Measurements from ENCODE around the gene PYCARD.
"Not testable (repeated sequence)": the region's sequence is repeated elsewhere in the genome, so short reads cannot be mapped to it uniquely, and the experiment has no call there.

Gene PYCARD

DNA sequence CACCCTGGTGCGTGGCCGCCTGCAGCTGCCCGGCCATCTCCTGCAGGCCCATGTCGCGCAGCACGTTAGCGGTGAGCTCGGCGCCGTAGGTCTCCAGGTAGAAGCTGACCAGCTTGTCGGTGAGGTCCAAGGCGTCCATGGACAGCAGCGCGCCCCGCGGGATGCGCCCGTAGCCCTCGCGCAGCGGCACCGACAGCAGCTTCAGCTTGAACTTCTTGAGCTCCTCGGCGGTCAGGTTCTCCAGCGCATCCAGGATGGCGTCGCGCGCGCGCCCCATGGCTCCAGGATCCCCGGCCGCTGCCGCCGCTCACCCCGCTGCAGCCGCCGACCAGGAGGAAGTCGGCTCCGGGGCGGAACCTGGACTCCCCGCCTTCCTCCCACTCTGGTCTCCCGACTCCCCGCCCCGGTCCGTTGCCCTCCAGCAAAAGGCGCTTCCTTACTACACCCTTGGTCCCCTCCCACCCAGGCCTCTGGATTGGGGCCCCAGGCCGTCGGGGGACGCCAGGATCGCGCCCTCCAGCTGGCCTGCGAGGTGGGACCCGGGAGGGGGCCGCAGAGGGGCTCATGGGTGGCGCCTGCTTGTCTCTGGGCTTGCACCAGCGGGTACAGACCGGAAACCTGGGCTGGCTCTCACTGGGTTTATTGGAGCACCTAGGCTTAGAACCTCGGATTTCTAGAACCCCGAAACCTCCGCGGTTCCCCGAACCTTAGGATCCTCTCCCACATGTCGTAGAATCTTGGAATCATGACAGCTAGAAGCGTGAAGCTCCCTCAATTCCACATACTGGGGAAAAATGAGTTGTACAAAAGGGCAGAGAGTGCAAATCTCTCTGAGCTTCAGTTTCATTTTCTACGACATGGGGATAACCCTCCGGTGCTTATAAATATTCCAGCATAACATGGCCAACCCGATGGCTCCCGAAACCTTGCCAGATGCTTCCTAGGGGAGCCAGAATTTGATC, at the start of gene PYCARD:
Gene PYCARD (minus strand): TSS at position 347 of the 962 bp plus-strand sequence. CDS start 70 bp downstream, at position 277.
- peak within 1 kb of the TSS; percentile 79 for H3K4me3 ChIP-seq (ENCODE audit: low read depth, low read length)

DNA sequence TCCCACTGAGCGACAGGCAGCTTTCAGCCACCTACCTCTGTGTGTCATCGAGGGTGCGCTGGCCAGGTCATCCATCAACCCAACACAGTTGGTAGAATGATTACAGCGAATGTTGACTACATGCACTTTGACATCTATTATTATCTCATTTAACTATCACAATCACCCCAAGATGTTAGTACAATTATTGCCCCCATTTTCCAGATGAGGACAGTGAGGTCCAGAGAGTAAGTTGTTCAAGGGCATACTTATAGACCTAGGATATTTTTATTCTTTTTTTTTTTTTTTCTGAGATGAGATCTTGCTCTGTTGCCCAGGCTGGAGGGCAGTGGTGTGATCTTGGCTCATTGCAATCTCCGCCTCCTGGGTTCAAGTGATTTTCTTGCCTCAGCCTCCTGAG, 48.9 kb upstream of the PYCARD start:
- H3K4me3 ChIP-seq (ENCODE audit: low read depth, low read length) = no peak overlapping the region

DNA sequence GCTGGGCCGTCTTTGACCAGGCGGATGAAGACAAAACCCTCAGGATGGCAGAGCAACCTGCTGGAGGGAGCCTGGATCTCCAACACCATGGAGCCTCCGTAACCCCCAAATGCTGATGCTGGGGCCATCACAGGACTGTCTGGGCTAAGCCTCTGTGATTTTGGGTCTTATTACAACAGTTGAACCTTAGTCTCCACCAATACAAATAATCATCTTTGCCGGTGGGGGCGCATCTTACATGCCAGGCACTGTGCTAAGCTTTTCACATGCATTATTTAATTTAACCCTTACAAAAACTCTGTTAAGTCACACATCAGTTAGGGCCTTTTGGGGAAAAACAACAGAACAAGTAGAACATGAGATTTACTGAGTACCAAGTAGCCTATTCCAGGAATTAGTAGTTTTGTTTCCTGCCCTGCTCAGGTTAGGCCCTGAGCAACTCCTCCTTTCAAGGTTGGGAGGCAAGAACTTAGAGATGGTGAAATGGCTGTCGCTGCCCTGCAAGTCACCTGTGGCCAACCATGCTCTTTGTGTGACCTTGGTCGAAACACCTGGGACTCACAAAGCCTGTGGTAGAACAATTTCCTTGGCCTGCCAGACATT, 48.3 kb upstream of the PYCARD start:
- H3K4me3 ChIP-seq (ENCODE audit: low read depth, low read length) = no peak overlapping the region

DNA sequence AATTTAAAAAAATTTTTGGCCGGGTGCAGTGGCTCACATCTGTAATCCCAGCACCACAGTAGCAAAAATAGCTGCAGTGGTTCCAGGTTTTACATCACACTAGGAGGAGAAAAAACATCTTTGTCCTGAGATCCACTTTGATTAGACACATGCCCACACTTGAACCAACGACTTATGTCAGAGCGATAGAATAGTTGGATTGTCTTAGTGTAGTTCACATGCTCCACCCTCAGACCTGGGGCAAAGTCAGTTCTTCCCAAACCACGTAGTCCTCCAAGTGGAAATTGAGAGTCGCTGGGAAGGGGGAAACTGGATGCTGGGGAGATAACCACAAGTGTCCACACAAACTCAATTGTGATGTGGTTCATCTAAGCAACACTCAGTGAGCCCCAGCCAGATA, 45.8 kb upstream of the PYCARD start:
- H3K4me3 ChIP-seq (ENCODE audit: low read depth, low read length) = no peak overlapping the region

DNA sequence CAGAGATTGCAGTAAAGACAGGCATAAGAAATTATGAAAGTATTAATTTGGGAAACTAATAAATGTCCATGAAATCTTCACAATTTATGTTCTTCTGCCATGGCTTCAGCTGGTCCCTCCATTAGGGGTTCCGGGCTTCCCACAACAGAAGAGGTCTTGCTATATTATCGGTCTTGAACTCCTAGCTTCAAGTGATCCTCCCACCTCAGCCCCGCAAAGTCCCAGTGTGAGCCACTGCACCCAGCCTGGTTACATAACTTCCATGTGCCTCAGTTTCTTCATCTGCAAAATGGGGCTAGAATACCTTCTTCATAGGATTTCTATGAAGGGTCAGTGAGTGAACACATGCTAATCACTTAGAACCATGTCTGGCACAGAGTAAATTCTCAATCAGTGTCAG, 43.7 kb upstream of the PYCARD start:
- no peak overlapping the region for H3K4me3 ChIP-seq (ENCODE audit: low read depth, low read length)

DNA sequence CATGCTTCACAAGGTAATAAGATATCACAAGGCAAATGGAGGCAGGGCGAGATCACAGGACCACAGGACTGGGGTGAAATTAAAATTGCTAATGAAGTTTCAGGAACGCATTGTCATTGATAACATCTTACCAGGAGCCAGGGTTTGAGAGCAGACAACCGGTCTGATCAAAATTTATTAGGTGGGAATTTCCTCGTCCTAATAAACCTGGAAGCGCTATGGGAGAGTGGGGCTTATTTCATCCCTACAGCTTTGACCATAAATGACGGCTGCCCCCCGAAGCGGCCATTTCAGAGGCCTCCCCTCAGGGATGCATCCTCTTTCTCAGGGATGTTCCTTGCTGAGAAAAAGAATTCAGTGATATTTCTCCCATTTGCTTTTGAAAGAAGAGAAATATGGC, 43.0 kb upstream of the PYCARD start:
- H3K4me3 ChIP-seq (ENCODE audit: low read depth, low read length) = not testable (repeated sequence)

DNA sequence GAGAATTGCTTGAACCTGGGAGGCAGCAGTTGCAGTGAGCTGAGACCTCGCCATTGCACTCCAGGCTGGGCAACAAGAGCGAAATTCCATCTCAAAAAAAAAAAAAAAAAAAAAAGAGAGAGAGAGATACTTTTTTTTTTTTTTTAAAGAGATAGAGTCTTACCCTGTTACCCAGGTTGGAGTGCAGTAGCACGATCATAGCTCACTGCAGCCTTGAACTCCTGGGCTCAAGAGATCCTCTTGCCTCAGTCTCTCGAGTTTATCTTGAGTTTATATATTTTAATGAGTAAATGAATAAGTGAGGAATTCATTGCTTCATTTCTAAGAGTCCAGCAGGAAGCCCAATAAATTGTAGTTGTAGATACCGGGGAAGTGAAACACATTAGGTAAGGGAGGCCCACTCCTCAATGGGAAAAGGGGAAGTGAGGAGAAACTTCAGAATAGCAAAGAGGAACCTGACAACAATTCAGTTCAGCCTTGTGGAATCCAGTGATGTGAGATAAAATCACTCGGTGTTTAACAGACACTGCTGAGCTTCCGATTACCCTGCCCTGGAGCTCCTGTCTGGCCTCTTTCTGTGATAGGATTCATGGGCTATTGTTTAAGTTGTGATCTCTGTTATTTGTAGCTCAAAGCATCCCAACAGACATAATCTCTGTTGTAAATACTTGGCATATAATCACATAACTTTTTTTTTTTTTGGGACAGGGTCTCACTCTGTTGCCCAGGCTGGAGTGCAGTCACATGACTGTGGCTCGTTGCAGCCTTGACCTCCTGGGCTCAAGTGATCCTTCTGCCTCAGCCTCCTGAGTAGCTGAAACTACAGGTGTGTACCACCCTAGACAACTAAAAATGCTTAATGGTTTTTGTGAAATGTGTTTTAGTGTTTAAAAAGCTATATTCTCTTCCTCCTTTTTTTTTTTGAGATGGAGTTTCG, 41.4 kb upstream of the PYCARD start:
- no peak overlapping the region for H3K4me3 ChIP-seq (ENCODE audit: low read depth, low read length)

DNA sequence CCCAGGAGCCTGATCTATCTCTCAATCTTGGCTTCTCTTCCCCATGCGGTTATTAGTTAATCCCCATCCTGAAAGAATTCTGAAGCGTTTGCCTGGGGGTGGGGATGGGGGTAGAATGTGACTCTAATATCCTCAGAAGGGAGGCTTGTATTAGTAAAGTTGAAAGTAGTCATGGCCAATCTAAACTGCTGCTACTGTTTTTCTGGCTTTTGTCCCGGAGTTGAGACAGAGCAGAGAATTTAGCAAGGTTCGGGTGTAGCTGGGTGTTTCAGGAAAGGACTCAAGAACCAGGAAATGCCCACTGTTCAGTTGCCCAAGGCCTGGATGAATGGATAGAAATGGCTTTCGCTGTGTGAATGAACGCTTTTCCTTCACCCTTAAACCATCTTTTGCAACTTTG, 39.6 kb upstream of the PYCARD start:
- no peak overlapping the region for H3K4me3 ChIP-seq (ENCODE audit: low read depth, low read length)

DNA sequence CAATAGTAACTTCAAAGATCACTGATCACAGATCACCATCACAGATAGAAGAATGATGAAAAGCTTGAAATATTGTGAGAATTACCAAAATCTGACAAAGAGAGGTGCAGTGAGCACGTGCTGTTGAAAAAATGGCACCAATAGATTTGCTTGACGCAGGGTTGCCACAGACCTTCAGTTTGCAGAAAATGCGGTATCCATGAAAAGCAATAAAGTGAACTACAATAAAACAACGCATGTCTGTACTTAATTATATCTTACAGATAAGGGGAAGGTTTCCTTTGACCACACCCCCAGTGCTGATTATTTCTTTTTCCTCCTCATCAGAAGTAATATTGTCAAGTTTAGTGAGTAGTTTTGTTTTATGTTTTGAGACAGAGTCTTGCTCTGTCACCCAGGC, 35.5 kb upstream of the PYCARD start:
- H3K4me3 ChIP-seq (ENCODE audit: low read depth, low read length) = no peak overlapping the region

DNA sequence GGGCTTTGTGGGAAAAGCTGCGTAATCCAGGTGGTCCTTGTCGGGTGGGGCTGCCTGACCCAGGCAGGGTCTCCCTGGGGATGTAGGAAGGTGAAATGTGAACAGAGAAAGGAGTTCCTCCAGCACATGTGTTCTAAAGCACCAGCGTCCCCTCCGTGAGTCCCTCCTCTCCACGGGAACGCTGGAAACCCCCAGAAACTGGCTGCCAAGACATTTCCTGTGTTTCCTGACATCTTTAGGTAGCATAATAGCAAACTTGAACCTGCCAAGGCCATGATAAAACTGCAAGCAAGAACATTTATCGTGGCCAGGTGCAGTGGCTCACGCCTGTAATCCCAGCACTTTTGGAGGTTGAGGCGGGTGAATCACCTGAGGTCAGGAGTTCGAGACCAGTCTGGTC, 26.9 kb upstream of the PYCARD start:
- H3K4me3 ChIP-seq (ENCODE audit: low read depth, low read length) = no peak overlapping the region

DNA sequence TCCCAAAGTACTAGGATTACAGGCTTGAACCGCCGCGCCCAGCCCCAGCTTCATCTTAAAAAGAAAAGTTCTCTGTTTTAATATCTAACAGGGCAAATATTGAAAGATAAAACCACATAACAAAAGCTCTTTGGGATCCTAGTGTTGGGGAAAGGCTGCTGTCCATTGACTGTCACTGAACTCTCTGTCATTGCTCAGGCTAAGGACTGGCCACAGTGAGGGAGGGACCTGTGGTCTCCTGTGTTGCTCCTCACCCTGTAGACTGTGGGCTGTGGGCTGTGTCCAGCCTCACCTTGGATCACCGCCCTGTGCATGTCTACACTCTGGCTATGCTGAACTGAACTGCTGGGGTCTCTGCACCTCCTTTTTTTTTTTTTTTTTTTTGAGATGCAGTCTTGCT, 25.6 kb upstream of the PYCARD start:
- H3K4me3 ChIP-seq (ENCODE audit: low read depth, low read length) = no peak overlapping the region

DNA sequence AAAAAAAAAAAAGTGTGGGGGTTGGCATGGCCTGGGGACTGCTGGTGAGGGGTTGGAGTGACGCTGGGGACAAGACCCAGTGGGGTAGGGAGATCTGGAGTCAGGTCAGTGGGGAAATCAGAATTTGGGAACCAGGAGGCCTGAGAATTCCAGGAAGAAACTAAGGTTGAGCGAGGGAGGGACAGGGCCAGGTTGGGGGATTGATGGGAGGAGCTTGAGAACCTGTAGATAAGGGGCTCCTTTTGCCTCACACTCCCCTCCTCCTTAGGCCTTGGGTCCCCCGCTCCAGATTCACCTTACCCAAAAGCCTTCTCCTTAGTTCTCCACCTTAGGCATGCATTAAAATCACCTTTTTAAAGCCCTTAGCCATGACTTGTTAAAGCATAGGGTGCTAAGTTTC, 22.6 kb upstream of the PYCARD start:
- no peak overlapping the region for H3K4me3 ChIP-seq (ENCODE audit: low read depth, low read length)

DNA sequence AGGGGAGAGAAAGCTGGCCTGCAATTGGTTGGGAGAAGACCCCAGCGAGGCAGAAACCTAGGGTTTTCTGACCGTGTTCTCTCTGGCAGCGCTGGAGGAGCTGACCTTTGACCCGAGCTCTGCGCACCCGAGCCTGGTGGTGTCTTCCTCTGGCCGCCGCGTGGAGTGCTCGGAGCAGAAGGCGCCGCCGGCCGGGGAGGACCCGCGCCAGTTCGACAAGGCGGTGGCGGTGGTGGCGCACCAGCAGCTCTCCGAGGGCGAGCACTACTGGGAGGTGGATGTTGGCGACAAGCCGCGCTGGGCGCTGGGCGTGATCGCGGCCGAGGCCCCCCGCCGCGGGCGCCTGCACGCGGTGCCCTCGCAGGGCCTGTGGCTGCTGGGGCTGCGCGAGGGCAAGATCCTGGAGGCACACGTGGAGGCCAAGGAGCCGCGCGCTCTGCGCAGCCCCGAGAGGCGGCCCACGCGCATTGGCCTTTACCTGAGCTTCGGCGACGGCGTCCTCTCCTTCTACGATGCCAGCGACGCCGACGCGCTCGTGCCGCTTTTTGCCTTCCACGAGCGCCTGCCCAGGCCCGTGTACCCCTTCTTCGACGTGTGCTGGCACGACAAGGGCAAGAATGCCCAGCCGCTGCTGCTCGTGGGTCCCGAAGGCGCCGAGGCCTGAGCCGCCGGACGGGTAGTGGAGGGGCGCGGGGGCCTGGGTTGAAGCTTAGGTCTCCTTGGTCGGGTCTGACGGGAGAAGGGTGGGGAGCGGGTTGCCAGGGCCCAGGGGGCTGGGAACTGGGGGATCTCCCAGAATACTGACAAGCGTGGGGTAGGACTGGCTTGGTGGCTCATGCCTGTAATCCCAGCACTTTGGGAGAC, 21.8 kb upstream of the PYCARD start:
- H3K4me3 ChIP-seq (ENCODE audit: low read depth, low read length) = no peak overlapping the region

DNA sequence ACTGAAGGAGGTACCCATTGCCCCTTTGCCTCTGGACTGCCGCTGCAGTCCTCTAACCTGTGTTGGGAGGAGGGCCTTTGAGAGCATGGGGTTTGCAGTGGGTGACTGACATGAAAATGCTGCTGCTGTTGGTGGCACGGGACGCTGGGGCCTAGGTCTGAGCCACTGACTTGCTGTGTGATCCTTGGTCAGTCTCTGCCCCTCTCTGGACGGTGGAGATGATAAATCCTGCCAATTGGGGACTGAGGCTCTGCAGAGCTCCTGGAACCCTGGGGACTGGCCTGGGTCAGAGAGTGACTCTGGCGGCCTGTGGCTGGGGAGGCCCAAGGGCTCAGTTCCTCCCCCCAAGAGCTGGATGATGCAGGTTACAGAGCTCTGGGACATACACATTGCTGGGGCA, 20.5 kb upstream of the PYCARD start:
- H3K4me3 ChIP-seq (ENCODE audit: low read depth, low read length) = no peak overlapping the region

DNA sequence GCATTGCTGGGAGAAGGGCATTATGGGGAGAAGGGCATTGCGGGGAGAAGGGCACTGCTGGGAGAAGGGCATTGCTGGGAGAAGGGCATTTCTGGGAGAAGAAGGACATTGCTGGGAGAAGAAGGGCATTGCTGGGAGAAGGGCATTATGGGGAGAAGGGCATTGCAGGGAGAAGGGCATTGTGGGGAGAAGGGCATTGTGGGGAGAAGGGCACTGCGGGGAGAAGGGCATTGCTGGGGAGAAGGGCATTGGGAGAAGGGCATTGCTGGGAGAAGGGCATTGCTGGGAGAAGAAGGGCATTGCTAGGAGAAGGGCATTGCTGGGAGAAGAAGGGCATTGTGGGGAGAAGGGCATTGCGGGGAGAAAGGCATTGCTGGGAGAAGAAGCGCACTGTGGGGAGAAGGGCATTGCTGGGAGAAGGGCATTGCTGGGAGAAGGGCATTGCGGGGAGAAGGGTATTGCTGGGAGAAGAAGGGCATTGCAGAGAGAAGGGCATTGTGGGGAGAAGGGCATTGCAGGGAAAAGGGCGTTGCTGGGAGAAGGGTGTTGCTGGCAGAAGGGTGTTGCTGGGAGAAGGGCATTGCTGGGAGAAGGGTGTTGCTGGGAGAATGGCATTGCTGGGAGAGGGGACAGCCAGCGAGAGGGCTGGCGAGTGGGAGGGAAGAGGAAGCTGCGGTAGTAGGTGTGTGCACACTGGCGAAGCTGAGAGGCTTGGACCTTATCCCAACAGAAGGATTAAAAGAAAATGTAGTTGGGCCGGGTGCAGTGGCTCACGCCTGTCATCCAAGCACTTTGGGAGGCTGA, 19.0 kb upstream of the PYCARD start:
- H3K4me3 ChIP-seq (ENCODE audit: low read depth, low read length) = no peak overlapping the region

DNA sequence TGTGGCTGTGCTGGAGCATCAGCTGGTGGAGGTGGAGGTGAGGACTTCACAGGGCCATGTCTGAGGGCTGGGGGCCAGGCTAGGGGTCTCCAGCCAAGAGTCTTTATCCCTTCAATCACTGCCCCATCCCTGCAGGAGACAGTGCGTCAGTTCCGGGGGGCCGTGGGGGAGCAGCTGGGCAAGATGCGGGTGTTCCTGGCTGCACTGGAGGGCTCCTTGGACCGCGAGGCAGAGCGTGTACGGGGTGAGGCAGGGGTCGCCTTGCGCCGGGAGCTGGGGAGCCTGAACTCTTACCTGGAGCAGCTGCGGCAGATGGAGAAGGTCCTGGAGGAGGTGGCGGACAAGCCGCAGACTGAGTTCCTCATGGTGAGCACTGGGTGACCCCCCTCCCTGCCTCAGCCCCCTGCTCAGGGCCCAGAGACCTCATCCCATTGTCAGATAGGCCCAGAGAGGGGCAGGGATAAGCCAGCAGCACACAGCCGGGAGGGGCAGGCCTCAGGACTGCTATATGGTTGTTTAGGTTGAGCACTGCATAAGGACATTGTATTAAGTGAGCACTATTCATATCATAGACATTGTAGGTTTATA, 16.7 kb upstream of the PYCARD start:
- no peak overlapping the region for H3K4me3 ChIP-seq (ENCODE audit: low read depth, low read length)

DNA sequence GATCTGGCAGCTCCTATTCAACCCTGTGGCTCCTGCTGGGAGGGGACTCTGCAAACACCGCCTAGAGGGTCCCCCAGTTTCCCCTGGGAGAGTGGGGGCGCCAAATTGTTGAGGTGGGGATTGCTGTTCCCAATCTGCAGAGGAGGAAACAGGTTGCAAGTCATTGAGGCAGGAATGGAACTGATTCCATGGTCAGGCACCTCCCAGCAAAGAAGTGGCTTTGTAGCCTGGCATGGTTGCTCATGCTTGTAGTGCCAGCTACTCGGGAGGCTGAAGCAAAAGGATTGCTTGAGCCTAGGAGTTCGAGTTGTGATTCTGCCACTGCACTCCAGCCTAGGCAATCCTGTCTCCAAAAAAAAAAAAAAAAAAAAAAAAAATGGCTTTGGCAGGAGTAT, 14.6 kb upstream of the PYCARD start:
- no peak overlapping the region for H3K4me3 ChIP-seq (ENCODE audit: low read depth, low read length)

DNA sequence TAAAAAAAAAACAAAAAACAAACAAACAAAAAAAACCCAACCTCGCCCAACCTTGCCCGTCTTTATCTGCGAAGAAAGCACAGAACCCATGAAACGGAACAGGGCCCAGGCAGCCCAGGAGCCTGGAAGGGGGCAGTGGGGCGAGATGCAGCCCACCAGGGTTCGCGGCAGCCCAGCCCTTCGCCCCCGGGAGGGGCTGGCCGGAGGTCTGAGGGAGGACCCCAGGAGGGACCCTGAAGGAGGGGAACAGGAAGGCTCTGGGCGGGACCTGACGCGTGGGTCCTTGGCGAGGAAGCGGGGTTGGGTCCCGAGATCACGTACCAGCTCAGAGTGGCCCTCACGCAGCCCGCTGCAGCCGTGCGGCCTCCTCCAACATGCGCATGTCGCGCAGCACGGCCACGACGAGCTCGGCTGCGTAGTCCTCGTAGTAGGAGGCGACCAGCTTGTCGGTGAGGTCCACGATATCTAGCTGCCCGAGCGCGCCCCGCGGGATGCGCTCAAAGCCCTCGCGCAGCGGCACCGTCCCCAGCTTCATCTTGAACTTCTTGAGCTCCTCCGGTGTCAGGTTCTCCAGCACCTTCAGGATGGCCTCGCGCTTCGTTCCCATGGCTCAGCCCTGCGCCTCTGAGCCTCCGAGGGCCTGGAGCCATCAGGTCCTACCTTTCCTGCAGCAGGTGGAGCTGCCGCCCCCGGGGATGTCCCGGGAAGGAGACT, 14.0 kb upstream of the PYCARD start, which contains the start of gene PYDC1:
Gene PYDC1 (minus strand): TSS at position 714 of the 714 bp plus-strand sequence. CDS start 107 bp downstream, at position 607.
- peak within 1 kb of the TSS; percentile 48 for H3K4me3 ChIP-seq (ENCODE audit: low read depth, low read length)
